ENCODE measurements around the gene RPA1. TPM values are rescaled to one million over a fixed set of nuclear protein-coding genes. Genes with fewer than 3 reads are reported as not detected.

RPA1 gene
- total and polyA plus RNA-seq, 9 donors: 20.7 to 137 (median 112) TPM

DNA sequence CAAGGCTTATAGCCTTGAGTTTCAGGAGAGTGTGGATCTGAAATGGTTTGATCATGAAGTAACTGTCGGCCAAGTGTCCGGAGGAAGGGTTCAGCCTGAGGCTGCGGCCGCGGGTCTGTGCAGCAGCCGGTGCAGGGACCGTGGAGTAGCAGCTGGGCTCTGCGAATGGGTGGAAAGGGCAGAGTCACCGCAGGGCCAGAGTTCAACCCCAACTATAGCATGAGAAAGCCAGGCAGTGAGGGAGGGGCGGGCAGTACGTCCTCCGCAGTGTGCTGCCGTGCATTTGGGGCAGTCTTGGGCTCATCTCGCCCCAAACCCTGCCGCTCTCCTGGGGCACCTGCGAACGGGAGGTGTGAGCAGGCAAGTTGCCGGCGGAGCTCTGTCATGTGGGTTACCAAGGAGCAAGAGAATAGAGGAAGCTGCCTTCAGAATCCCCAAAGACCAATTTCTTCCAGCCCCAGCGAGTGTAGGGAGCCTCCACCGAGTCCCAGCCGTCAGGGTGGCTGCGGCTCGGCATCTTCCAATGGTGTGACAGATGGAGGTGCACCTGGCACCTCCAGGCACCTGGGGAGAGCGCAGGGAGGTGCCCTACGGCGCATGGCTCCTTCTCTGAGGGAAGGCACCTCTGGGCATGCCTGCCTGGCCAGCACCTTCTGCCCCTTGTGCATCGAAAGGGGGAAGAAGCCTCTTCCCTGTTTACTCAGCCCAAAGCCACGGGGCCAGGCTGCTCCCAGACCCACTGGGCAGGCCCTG is 87.3 kb downstream of the RPA1 start:
- H3K27me3 ChIP-seq: no peaks in the 10 kb centered on the region
- WGBS, 3 donors: 61 to 70% (median 66%) methylated on average over 29 of the region's 29 CpGs
- intact Hi-C loops (cut with DNase I): no loop called here
- no peak for DNase-seq
- H3K4me3 ChIP-seq: no peak overlapping the region
- no peaks in the 10 kb centered on the region for H3K4me1 ChIP-seq (ENCODE audit: insufficient read depth)
- TF ChIP-seq, protein P1, sequence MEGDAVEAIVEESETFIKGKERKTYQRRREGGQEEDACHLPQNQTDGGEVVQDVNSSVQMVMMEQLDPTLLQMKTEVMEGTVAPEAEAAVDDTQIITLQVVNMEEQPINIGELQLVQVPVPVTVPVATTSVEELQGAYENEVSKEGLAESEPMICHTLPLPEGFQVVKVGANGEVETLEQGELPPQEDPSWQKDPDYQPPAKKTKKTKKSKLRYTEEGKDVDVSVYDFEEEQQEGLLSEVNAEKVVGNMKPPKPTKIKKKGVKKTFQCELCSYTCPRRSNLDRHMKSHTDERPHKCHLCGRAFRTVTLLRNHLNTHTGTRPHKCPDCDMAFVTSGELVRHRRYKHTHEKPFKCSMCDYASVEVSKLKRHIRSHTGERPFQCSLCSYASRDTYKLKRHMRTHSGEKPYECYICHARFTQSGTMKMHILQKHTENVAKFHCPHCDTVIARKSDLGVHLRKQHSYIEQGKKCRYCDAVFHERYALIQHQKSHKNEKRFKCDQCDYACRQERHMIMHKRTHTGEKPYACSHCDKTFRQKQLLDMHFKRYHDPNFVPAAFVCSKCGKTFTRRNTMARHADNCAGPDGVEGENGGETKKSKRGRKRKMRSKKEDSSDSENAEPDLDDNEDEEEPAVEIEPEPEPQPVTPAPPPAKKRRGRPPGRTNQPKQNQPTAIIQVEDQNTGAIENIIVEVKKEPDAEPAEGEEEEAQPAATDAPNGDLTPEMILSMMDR (IDR thresholded peaks at IDR 0.05): no peak
- TF ChIP-seq EP300 (IDR thresholded peaks at IDR 0.05) (no peak), POLR2A (IDR thresholded peaks at IDR 0.05) (no peak)
- H3K27ac ChIP-seq: no peak overlapping the region
- no peaks in the 10 kb centered on the region for H3K9me3 ChIP-seq
- H3K36me3 ChIP-seq: no peaks in the 10 kb centered on the region

GRCh38 chr17:1918346-1919162 is 88.7 kb downstream of the RPA1 start:
- H3K4me3 ChIP-seq: no peak overlapping the region
- 88% methylated on average over 29 of the region's 29 CpGs for WGBS, 3 donors
- DNase-seq: no peak
- intact Hi-C loops (cut with DNase I): no loop called here
- H3K9me3 ChIP-seq: no peaks in the 10 kb centered on the region
- no peaks in the 10 kb centered on the region for H3K36me3 ChIP-seq
- no peak overlapping the region for H3K27ac ChIP-seq
- no peak for TF ChIP-seq POLR2A (IDR thresholded peaks at IDR 0.05)
- TF ChIP-seq EP300 (IDR thresholded peaks at IDR 0.05): no peak
- TF ChIP-seq, protein P1 (IDR thresholded peaks at IDR 0.05): no peak
- H3K4me1 ChIP-seq (ENCODE audit: insufficient read depth): no peaks in the 10 kb centered on the region
- H3K27me3 ChIP-seq: no peaks in the 10 kb centered on the region

- H3K9me3 ChIP-seq: no peaks in the 10 kb centered on the region
- intact Hi-C loops (cut with DNase I): no loop called here
- 56 to 64% (median 57%) methylated on average over 13 of the region's 13 CpGs for WGBS, 3 donors
- H3K27me3 ChIP-seq: no peaks in the 10 kb centered on the region
- H3K4me1 ChIP-seq (ENCODE audit: insufficient read depth): no peaks in the 10 kb centered on the region
- TF ChIP-seq, protein P1 (IDR thresholded peaks at IDR 0.05): no peak
- TF ChIP-seq EP300 (IDR thresholded peaks at IDR 0.05) (no peak), POLR2A (IDR thresholded peaks at IDR 0.05) (no peak)
- no peak overlapping the region for H3K4me3 ChIP-seq
- no peaks in the 10 kb centered on the region for H3K36me3 ChIP-seq
- no peak for DNase-seq
- no peak overlapping the region for H3K27ac ChIP-seq
Observed at GRCh38 chr17:1919201-1919600, 89.4 kb downstream of the RPA1 start.

GRCh38 chr17:1920948-1921351 is 91.1 kb downstream of the RPA1 start:
- intact Hi-C loops (cut with DNase I): no loop called here
- Histone ChIP-seq H3K4me1 (ENCODE audit: insufficient read depth) (no peaks in the 10 kb centered on the region), H3K4me3 (no peak overlapping the region), H3K9me3 (no peaks in the 10 kb centered on the region), H3K36me3 (no peaks in the 10 kb centered on the region), H3K27me3 (no peaks in the 10 kb centered on the region), H3K27ac (no peak overlapping the region)
- 83 to 84% (median 83%) methylated on average over 19 of the region's 19 CpGs for WGBS, 3 donors
- TF ChIP-seq EP300 (IDR thresholded peaks at IDR 0.05) (no peak), POLR2A (IDR thresholded peaks at IDR 0.05) (no peak)
- TF ChIP-seq, protein P1 (IDR thresholded peaks at IDR 0.05): no peak
- no peak for DNase-seq
